ENCODE measurements around the gene POLR3B. TPM values are rescaled to one million over a fixed set of nuclear protein-coding genes. Genes with fewer than 3 reads are reported as not detected.

Gene POLR3B
- total RNA-seq, 1 donor from 2014 or later, result 14.2 TPM

GRCh38 chr12:106519607-106520021, 162.1 kb downstream of the POLR3B start:
- Mint-ChIP-seq H3K36me3 (no peaks in the 10 kb centered on the region), H3K27ac (peak overlapping the region; percentile 43), H3K4me3 (no peak overlapping the region), H3K9me3 (no peaks in the 10 kb centered on the region), H3K27me3 (ENCODE audit: low read depth) (no peaks in the 10 kb centered on the region), H3K4me1 (peaks cover 7% of the 10 kb centered on the region)
- DNase-seq (ENCODE audit: low spot score in 2 of 2, unreplicated experiment in 2 of 2), result no peak
- TF ChIP-seq CTCF (IDR thresholded peaks at IDR 0.05; ENCODE audit: unreplicated experiment), result no peak

GRCh38 chr12:106521901-106522300, 164.4 kb downstream of the POLR3B start:
- H3K9me3 Mint-ChIP-seq, result no peaks in the 10 kb centered on the region
- no peaks in the 10 kb centered on the region for H3K27me3 Mint-ChIP-seq (ENCODE audit: low read depth)
- no peaks in the 10 kb centered on the region for H3K36me3 Mint-ChIP-seq
- no peak overlapping the region for H3K27ac Mint-ChIP-seq
- TF ChIP-seq CTCF (IDR thresholded peaks at IDR 0.05; ENCODE audit: unreplicated experiment), result no peak
- H3K4me1 Mint-ChIP-seq, result peaks cover 7% of the 10 kb centered on the region
- H3K4me3 Mint-ChIP-seq, result no peak overlapping the region
- DNase-seq (ENCODE audit: low spot score in 2 of 2, unreplicated experiment in 2 of 2), result no peak

GRCh38 chr12:106522708-106523107, 165.2 kb downstream of the POLR3B start:
- DNase-seq (ENCODE audit: low spot score in 2 of 2, unreplicated experiment in 2 of 2), result no peak
- no peak overlapping the region for H3K27ac Mint-ChIP-seq
- no peak for TF ChIP-seq CTCF (IDR thresholded peaks at IDR 0.05; ENCODE audit: unreplicated experiment)
- no peak overlapping the region for H3K4me3 Mint-ChIP-seq
- no peaks in the 10 kb centered on the region for H3K36me3 Mint-ChIP-seq
- H3K27me3 Mint-ChIP-seq (ENCODE audit: low read depth), result no peaks in the 10 kb centered on the region
- peaks cover 7% of the 10 kb centered on the region for H3K4me1 Mint-ChIP-seq
- H3K9me3 Mint-ChIP-seq, result peaks cover under 1% of the 10 kb centered on the region

GRCh38 chr12:106527356-106527755, 169.8 kb downstream of the POLR3B start:
- no peak overlapping the region for H3K27ac Mint-ChIP-seq
- TF ChIP-seq CTCF (IDR thresholded peaks at IDR 0.05; ENCODE audit: unreplicated experiment), result no peak
- no peak for DNase-seq (ENCODE audit: low spot score in 2 of 2, unreplicated experiment in 2 of 2)
- peaks cover 29% of the 10 kb centered on the region for H3K9me3 Mint-ChIP-seq
- no peaks in the 10 kb centered on the region for H3K4me1 Mint-ChIP-seq
- peaks cover 2% of the 10 kb centered on the region for H3K27me3 Mint-ChIP-seq (ENCODE audit: low read depth)
- H3K4me3 Mint-ChIP-seq, result no peak overlapping the region
- no peaks in the 10 kb centered on the region for H3K36me3 Mint-ChIP-seq

- TF ChIP-seq CTCF (IDR thresholded peaks at IDR 0.05; ENCODE audit: unreplicated experiment), result no peak
- H3K4me1 Mint-ChIP-seq, result no peaks in the 10 kb centered on the region
- no peak overlapping the region for H3K4me3 Mint-ChIP-seq
- H3K27me3 Mint-ChIP-seq (ENCODE audit: low read depth), result peaks cover 6% of the 10 kb centered on the region
- H3K9me3 Mint-ChIP-seq, result peaks cover 14% of the 10 kb centered on the region
- no peaks in the 10 kb centered on the region for H3K36me3 Mint-ChIP-seq
- no peak overlapping the region for H3K27ac Mint-ChIP-seq
- no peak for DNase-seq (ENCODE audit: low spot score in 2 of 2, unreplicated experiment in 2 of 2)
Observed at GRCh38 chr12:106541201-106541600, 183.7 kb downstream of the POLR3B start.

GRCh38 chr12:106551410-106551809, 193.9 kb downstream of the POLR3B start:
- H3K4me3 Mint-ChIP-seq, result no peak overlapping the region
- no peak overlapping the region for H3K27ac Mint-ChIP-seq
- peaks cover 20% of the 10 kb centered on the region for H3K9me3 Mint-ChIP-seq
- TF ChIP-seq CTCF (IDR thresholded peaks at IDR 0.05; ENCODE audit: unreplicated experiment), result no peak
- H3K27me3 Mint-ChIP-seq (ENCODE audit: low read depth), result peaks cover 36% of the 10 kb centered on the region
- DNase-seq (ENCODE audit: low spot score in 2 of 2, unreplicated experiment in 2 of 2), result no peak
- no peaks in the 10 kb centered on the region for H3K36me3 Mint-ChIP-seq
- H3K4me1 Mint-ChIP-seq, result no peaks in the 10 kb centered on the region
